Ovary (tissue), 9 donors: ENCODE results near the gene CCDC138. TPM values are rescaled to one million over a fixed set of nuclear protein-coding genes. Genes with fewer than 3 reads are reported as not detected.

ENCODE experiments used
- DNase-seq, 5 donors: peaks; one replicate each; pipeline ENCODE4 v3.0.0-alpha.2; 2019 to 2020
- H3K27ac ChIP-seq, 2 donors: fragments of 200-600 bp; one replicate each; pipeline versions ENCODE4 v1.5.1 to v1.8.0; 2019 to 2022
- H3K27me3 ChIP-seq: fragments of 200-600 bp; one replicate; pipeline ENCODE4 v1.8.0; 2022
- H3K36me3 ChIP-seq: fragments of 200-600 bp; sonication (generic); one replicate; pipeline ENCODE4 v1.5.1; 2019
- H3K4me1 ChIP-seq: one replicate; pipeline ENCODE4 v1.8.1; 2013; ENCODE audit warnings: mild to moderate bottlenecking, moderate library complexity; ENCODE audit not compliant: insufficient read depth
- H3K4me3 ChIP-seq: fragments of 200-600 bp; sonication (generic); one replicate; pipeline ENCODE4 v1.5.1; 2017
- H3K9me3 ChIP-seq, 2 donors: fragments of 200-600 bp in 1 of 2; sonication (generic) in 1 of 2; one replicate each; pipeline versions ENCODE4 v1.5.1 to v1.8.1; 2013 to 2019; ENCODE audit warnings: mild to moderate bottlenecking in 1 of 2, moderate library complexity in 1 of 2
- EP300 ChIP-seq: sonication (generic); formaldehyde crosslinking; IDR thresholded peaks from one replicate; pipeline ENCODE4 v1.6.1; 2017; ENCODE audit warnings: antibody characterized with exemption
- POLR2A ChIP-seq: fragments of 450-650 bp; IDR thresholded peaks from one replicate; pipeline ENCODE4 v1.6.1; 2017; ENCODE audit warnings: antibody characterized with exemption, mild to moderate bottlenecking, moderate library complexity
- WGBS, 3 donors: extraction: QIAGEN DNeasy Blood & Tissue Kit in 1 of 3; methylation state at CpG; one replicate each; pipeline versions ENCODE4 v1.1.5 to v1.1.7; 2013 to 2017; 5-methylcytosine and 5-hydroxymethylcytosine counted together
- intact Hi-C, 4 donors: fragments of 100-400 bp; cut with DNase I; formaldehyde crosslinking; loops; one replicate each; pipeline versions ENCODE4 v1.11.0 to v1.15.1; 2022 to 2023
- polyA plus RNA-seq, 2 donors: library from polyadenylated mRNA; stranded (reverse); fragments of 200-250 nt in 1 of 2; fragments of 350-450 nt in 1 of 2; fragmentation: Illumina TruSeq in 1 of 2; extraction: RNeasy Lipid Tissue Mini Kit (QIAGEN cat#74804) in 1 of 2; gene quantifications; one replicate each; pipeline ENCODE4 v1.2.3, GENCODE V29; 2013 to 2014
- total RNA-seq, 7 donors: library from RNA; depleted of rRNA in 2 of 7; stranded (reverse); fragments of >200 nt in 2 of 7; fragmentation: NEBNext Ultra II Directional in 3 of 7; extraction: Animal tissue kit (Norgen Biotek cat#: 25700) in 3 of 7; gene quantifications; one replicate each; pipeline versions ENCODE4 v1.1.0 to v1.2.4, GENCODE V29; 2016 to 2023
- TF ChIP-seq, protein P1 (sequence below), 3 donors: fragments of 450-650 bp in 2 of 3; fragments of 200-600 bp in 1 of 3; IDR thresholded peaks; one replicate each; pipeline versions ENCODE4 v1.5.1 to v1.8.0; 2016 to 2022; ENCODE audit warnings: antibody characterized with exemption in 3 of 3, mild to moderate bottlenecking in 1 of 3
- donor health status: DM: no; HTN: no; CAD: no; lungs with moderate emphysema.
- donor health status: DM: no; HTN: no; CAD: no.
- donor health status: Bipolar disorder and iron deficiency.
- donor health status: DM: yes; HTN: yes; CAD: no.
- donor health status: DM: no; HTN: no; CAD: no.
- donor health status: DM: yes; HTN: yes; CAD: no.

The CCDC138 gene
- total and polyA plus RNA-seq, 9 donors: 1.9 to 8.6 (median 4.6) TPM

DNA sequence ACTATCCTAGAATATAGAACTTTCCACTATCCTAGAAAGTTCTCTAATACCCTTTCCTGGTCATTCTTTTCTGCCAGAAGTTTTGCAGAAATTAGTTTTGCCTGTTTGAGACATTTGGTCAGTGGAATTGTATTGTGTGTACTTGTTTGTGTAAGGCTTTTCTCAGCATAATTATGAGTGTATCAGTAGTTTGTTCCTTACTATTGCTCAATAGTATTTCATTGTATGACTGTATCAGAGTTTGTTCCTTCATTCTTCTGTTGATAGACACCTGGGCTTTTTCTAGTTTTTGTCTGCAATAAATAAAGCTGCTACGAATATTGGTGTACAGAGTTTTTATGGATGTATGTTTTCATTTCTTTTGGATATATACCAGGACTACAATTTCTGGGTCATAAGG lies 27.2 kb downstream of the CCDC138 start:
- no peak overlapping the region for H3K4me3 ChIP-seq
- 91 to 96% (median 95%) methylated on average over 1 of the region's 1 CpG for WGBS, 3 donors
- H3K9me3 ChIP-seq: peaks cover 0 to 4% of the 10 kb centered on the region in 2 donors
- no peaks in the 10 kb centered on the region for H3K36me3 ChIP-seq
- intact Hi-C loops: no loop called here
- TF ChIP-seq POLR2A: no peak
- TF ChIP-seq, protein P1, sequence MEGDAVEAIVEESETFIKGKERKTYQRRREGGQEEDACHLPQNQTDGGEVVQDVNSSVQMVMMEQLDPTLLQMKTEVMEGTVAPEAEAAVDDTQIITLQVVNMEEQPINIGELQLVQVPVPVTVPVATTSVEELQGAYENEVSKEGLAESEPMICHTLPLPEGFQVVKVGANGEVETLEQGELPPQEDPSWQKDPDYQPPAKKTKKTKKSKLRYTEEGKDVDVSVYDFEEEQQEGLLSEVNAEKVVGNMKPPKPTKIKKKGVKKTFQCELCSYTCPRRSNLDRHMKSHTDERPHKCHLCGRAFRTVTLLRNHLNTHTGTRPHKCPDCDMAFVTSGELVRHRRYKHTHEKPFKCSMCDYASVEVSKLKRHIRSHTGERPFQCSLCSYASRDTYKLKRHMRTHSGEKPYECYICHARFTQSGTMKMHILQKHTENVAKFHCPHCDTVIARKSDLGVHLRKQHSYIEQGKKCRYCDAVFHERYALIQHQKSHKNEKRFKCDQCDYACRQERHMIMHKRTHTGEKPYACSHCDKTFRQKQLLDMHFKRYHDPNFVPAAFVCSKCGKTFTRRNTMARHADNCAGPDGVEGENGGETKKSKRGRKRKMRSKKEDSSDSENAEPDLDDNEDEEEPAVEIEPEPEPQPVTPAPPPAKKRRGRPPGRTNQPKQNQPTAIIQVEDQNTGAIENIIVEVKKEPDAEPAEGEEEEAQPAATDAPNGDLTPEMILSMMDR (IDR thresholded peaks at IDR 0.05): no peak
- TF ChIP-seq EP300: no peak
- H3K27ac ChIP-seq: no peak overlapping the region
- no peaks in the 10 kb centered on the region for H3K27me3 ChIP-seq
- H3K4me1 ChIP-seq: no peaks in the 10 kb centered on the region
- DNase-seq: no peak

DNA sequence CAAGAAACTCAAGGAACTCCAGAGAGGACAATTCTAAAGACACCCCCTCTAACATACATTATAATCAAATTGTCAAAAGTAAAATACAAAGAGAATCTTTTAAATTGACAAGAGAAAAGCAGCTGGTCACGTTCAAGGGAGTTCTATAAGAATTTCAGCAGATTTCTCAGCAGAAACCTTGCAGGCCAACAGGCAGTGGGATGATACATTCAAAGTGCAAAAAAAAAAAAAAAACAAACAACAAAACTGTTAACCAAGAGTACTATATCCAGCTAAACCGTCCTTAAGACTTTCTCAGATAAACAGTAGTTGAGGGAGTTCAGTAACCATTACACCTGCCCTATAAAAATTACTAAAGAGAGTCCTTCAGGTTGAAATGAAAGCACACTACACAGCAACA lies 33.9 kb downstream of the CCDC138 start:
- Histone ChIP-seq H3K27ac (no peak overlapping the region), H3K4me3 (no peak overlapping the region), H3K9me3 (no peaks in the 10 kb centered on the region), H3K4me1 (no peaks in the 10 kb centered on the region), H3K36me3 (no peaks in the 10 kb centered on the region), H3K27me3 (no peaks in the 10 kb centered on the region)
- WGBS, 3 donors: 97 to 98% (median 97%) methylated on average over 2 of the region's 2 CpGs
- TF ChIP-seq, protein P1 (IDR thresholded peaks at IDR 0.05): no peak
- no peak for TF ChIP-seq POLR2A
- no peak for DNase-seq
- intact Hi-C loops: no loop called here

DNA sequence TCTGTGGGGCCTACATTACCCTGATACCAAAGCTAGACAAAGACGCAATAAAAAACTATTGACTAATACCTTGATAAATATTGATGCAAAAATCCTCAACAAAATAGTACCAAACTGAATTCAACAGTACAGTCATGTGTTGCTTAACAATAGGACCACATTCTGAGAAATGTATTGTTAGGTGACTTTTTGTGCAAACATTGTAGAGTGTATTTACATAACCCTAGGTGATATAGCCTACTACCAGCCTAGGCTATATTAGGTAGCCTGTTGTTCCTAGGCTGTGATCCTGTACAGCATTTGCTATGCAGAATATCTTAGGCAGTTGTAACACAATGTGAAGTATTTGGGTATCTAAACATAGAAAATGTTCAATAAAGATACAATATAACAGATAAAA lies 36.7 kb downstream of the CCDC138 start:
- H3K27me3 ChIP-seq: no peaks in the 10 kb centered on the region
- WGBS, 3 donors: 97% methylated on average over 1 of the region's 1 CpG
- intact Hi-C loops: no loop called here

GRCh38 chr2:108824316-108825070 lies 37.9 kb downstream of the CCDC138 start:
- no peak for DNase-seq
- H3K4me3 ChIP-seq: no peak overlapping the region
- no peaks in the 10 kb centered on the region for H3K36me3 ChIP-seq
- H3K4me1 ChIP-seq: no peaks in the 10 kb centered on the region
- TF ChIP-seq EP300 (no peak), POLR2A (no peak)
- TF ChIP-seq, protein P1 (IDR thresholded peaks at IDR 0.05): no peak
- intact Hi-C loops: no loop called here
- no peaks in the 10 kb centered on the region for H3K27me3 ChIP-seq
- H3K27ac ChIP-seq: no peak overlapping the region
- no peaks in the 10 kb centered on the region for H3K9me3 ChIP-seq
- 94 to 95% (median 94%) methylated on average over 5 of the region's 5 CpGs for WGBS, 3 donors

More for the DNA sequence above, 36.7 kb downstream of the CCDC138 start:
- H3K9me3 ChIP-seq: no peaks in the 10 kb centered on the region
- TF ChIP-seq POLR2A (no peak), EP300 (no peak)
- TF ChIP-seq, protein P1 (IDR thresholded peaks at IDR 0.05): no peak
- no peaks in the 10 kb centered on the region for H3K4me1 ChIP-seq
- no peak for DNase-seq
- no peak overlapping the region for H3K4me3 ChIP-seq
- H3K36me3 ChIP-seq: no peaks in the 10 kb centered on the region
- no peak overlapping the region for H3K27ac ChIP-seq
